ENCODE data around the gene MPC1L.
A peak's percentile ranks its signal among the peaks of the same experiment; 100 is the strongest.

MPC1L gene

GRCh38 chrX:40663880-40664630 lies 40.8 kb downstream of the MPC1L start:
- TF ChIP-seq CTCF (IDR thresholded peaks at IDR 0.05; ENCODE audit: low read length, missing control alignments): peak; percentile 47
- H3K4me3 ChIP-seq (replicated peaks; ENCODE audit: low read depth, low read length): no peak overlapping the region
- peak; percentile 46 for DNase-seq (ENCODE audit: low read depth)

- TF ChIP-seq CTCF (IDR thresholded peaks at IDR 0.05; ENCODE audit: low read length, missing control alignments): no peak
- no peak overlapping the region for H3K4me3 ChIP-seq (replicated peaks; ENCODE audit: low read depth, low read length)
- DNase-seq (ENCODE audit: low read depth): no peak
Observed at GRCh38 chrX:40671126-40671525, 47.9 kb downstream of the MPC1L start.
